Ascending aorta (tissue), 2 donors: Measurements from ENCODE around the gene FBXO21. TPM values are rescaled to one million over a fixed set of nuclear protein-coding genes. Genes with fewer than 3 reads are reported as not detected.
"Not testable (repeated sequence)": the region's sequence is repeated elsewhere in the genome, so short reads cannot be mapped to it uniquely, and the experiment has no call there.

ENCODE experiments used
- DNase-seq, 2 donors: peaks; one replicate each; pipeline ENCODE4 v3.0.0-alpha.2; 2019; ENCODE audit warnings: low spot score in 2 of 2
- H3K27ac ChIP-seq, 2 donors: fragments of 200-600 bp; sonication (generic); one replicate each; pipeline ENCODE4 v1.5.1; 2016 to 2017; ENCODE audit warnings: mild to moderate bottlenecking in 1 of 2
- H3K27me3 ChIP-seq: fragments of 200-600 bp; sonication (generic); one replicate; pipeline ENCODE4 v1.5.1; 2017
- H3K36me3 ChIP-seq, 2 donors: fragments of 200-600 bp; sonication (generic); one replicate each; pipeline ENCODE4 v1.5.1; 2016
- H3K4me1 ChIP-seq, 2 donors: fragments of 200-600 bp; sonication (generic); one replicate each; pipeline ENCODE4 v1.5.1; 2016 to 2017; ENCODE audit warnings: mild to moderate bottlenecking in 1 of 2
- H3K4me3 ChIP-seq, 2 donors: fragments of 200-600 bp; sonication (generic); one replicate each; pipeline ENCODE4 v1.5.1; 2016 to 2017; ENCODE audit warnings: mild to moderate bottlenecking in 1 of 2
- H3K9me3 ChIP-seq, 2 donors: fragments of 200-600 bp; sonication (generic); one replicate each; pipeline ENCODE4 v1.5.1; 2016
- intact Hi-C: fragments of 100-400 bp; cut with DNase I; formaldehyde crosslinking; loops from one replicate; pipeline ENCODE4 v1.15.1; 2023
- total RNA-seq: library from RNA; depleted of rRNA; stranded (reverse); fragments of >200 nt; gene quantifications from one replicate; pipeline ENCODE4 v1.1.0, GENCODE V29; 2016
- TF ChIP-seq, protein P1 (sequence below), 3 experiments: fragments of 200-600 bp in 2 of 3; fragments of 450-650 bp in 1 of 3; sonication (generic) in 2 of 3; IDR thresholded peaks; one replicate each; pipeline ENCODE4 v1.5.1; 2016 to 2019; ENCODE audit warnings: antibody characterized with exemption in 3 of 3, mild to moderate bottlenecking in 1 of 3, moderate library complexity in 1 of 3

FBXO21 gene
- total RNA-seq, 1 donor from 2014 or later = 35.9 TPM

DNA sequence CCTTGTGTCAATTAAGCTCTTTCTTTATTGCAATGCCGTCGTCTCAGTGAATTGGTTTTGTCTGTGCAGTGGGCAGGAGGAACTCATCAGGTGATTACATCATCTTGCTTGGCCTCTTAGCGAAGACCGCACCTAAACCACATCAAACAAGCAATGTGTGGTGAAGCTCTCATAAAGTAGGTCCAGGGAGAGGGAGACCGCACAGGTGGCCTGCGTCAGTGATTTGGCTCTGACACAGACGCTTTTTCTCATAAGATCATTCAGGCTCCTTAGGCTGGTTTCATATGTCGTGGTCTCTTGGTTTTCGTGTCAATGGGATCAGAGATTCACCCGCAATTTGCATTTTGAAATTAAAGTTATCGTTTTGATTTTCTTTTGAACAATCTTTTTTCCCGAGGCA lies 84.4 kb downstream of the FBXO21 start:
- Histone ChIP-seq H3K9me3 (no peaks in the 10 kb centered on the region), H3K27me3 (no peaks in the 10 kb centered on the region), H3K36me3 (no peaks in the 10 kb centered on the region), H3K4me3 (no peak overlapping the region), H3K4me1 (no peaks in the 10 kb centered on the region), H3K27ac (no peak overlapping the region)
- intact Hi-C loops = no loop called here
- TF ChIP-seq, protein P1, sequence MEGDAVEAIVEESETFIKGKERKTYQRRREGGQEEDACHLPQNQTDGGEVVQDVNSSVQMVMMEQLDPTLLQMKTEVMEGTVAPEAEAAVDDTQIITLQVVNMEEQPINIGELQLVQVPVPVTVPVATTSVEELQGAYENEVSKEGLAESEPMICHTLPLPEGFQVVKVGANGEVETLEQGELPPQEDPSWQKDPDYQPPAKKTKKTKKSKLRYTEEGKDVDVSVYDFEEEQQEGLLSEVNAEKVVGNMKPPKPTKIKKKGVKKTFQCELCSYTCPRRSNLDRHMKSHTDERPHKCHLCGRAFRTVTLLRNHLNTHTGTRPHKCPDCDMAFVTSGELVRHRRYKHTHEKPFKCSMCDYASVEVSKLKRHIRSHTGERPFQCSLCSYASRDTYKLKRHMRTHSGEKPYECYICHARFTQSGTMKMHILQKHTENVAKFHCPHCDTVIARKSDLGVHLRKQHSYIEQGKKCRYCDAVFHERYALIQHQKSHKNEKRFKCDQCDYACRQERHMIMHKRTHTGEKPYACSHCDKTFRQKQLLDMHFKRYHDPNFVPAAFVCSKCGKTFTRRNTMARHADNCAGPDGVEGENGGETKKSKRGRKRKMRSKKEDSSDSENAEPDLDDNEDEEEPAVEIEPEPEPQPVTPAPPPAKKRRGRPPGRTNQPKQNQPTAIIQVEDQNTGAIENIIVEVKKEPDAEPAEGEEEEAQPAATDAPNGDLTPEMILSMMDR (IDR thresholded peaks at IDR 0.05) = no peak
- DNase-seq = no peak

DNA sequence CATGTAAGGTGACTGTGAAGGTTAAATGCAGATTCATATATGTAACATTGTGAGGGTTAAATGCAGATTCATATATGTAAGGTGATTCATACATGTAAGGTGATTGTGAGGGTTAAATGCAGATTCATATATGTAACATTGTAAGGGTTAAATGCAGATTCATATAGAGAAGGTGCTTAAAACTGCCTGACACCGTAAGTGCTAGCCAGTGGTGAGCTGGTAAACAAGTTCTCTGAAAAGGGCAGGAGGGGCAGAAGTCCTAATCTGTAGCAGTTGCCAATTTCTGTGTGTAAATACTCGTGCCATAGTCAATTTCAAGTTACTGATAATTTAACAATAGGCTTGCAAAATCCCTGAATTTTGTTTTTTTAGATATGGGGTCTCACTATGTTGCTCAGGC lies 86.3 kb downstream of the FBXO21 start:
- H3K4me1 ChIP-seq, DNase-seq, H3K27me3 ChIP-seq, intact Hi-C loops, H3K4me3 ChIP-seq, H3K36me3 ChIP-seq, H3K27ac ChIP-seq, H3K9me3 ChIP-seq: not testable (repeated sequence)

DNA sequence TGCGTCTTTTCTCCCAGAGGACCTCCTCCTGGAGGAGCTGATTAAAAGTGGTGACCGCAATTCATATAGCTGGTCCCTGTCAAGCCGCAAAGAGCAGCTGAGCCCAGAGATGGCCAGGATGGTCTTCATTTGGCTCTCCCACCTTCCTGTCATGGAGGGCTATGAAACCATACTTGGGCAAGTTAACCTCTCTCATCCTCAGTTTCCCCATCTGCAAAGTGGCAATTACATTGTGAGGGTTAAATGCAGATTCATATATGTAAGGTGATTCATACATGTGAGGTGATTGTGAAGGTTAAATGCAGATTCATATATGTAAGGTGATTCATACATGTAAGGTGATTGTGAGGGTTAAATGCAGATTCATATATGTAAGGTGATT lies 87.5 kb downstream of the FBXO21 start:
- H3K27me3 ChIP-seq = peaks cover 16% of the 10 kb centered on the region
- no peak overlapping the region for H3K27ac ChIP-seq
- TF ChIP-seq, protein P1 (IDR thresholded peaks at IDR 0.05) = no peak
- H3K9me3 ChIP-seq = no peaks in the 10 kb centered on the region
- no peak overlapping the region for H3K4me3 ChIP-seq
- H3K36me3 ChIP-seq = no peaks in the 10 kb centered on the region
- peaks cover 6 to 10% of the 10 kb centered on the region in 2 donors for H3K4me1 ChIP-seq
- intact Hi-C loops = no loop called here
- DNase-seq = no peak

DNA sequence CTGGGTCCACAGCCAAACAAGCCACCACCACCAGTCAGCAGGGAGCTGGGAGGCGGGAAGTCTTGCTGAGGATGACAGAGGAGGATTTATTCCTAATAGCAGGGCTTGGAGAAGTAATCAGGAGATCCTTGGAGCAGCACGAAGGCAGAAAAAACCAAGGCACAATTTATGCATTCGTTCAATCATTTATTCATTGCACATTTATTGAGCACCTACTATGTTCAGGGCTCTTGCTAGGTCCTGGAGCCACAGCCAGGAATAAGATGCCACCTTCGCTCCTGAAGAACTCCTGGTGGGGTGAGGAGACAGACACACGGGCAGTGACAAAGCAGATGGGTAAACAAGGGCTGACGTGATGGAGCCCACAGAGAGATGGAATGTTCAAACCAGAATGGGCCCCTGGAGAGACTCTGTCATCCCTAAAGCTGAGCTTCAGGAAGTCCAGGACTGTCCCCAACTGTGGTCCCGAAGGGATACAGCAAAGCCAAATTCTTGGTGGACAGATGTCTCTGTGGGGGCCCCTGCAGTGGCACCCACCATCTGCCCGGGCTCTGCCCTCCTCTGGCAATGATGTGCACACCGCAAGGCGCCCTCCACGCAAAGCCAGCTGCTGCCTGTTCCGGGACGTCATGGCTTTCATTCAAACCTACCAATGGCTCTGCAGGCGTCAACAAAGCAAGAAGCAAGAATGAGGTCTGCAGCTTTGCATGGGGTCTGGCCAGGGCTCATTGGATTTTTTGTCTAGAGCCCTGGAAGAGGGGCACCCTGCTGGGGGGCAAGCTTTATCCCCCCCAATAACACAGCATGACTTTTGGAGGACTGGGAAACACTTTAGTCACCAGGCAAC lies 88.1 kb downstream of the FBXO21 start:
- intact Hi-C loops = no loop called here
- H3K4me1 ChIP-seq = peaks cover 6 to 10% of the 10 kb centered on the region in 2 donors
- peaks cover 16% of the 10 kb centered on the region for H3K27me3 ChIP-seq

DNA sequence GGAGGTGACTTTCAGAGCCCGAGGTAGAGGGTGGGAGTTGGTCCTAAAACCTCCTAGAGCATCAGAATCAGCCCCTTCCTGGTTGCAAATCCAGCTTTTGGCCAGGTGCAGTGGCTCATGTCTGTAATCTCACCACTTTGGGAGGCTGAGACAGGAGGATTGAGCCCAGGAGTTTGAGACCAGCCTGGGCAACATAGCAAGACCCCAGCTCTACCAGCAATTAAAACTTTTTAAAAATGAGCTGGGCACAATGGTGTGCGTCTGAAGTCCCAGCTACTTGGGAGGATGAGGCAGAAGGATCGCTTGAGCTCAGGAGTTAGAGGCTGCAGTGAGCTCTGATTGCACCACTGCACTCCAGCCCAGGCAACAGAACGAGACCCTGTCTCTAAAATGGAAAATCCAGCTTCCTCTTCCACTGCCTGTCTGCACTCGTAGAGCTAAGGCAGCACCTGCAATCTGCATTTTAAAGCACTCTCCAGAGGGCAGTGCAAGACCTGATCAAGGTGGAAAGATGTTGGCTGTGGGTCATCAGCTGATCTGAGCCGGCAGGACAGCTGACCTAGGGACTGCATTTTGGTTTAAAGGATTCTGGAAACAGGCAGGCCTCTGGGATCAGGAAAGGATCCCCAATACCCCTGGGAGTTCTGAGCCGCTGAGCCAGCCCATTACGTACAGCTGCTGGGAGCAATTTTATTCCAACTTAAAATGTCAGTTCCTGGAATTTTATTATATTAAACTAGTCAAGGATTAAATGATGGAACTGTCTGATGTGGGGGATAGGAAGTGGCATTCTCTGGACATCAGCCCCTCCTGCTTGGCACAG lies 89.2 kb downstream of the FBXO21 start:
- intact Hi-C loops = no loop called here
- no peak overlapping the region for H3K4me3 ChIP-seq
- no peaks in the 10 kb centered on the region for H3K9me3 ChIP-seq
- no peaks in the 10 kb centered on the region for H3K36me3 ChIP-seq
- H3K4me1 ChIP-seq = peaks cover 6 to 10% of the 10 kb centered on the region in 2 donors
- H3K27me3 ChIP-seq = peaks cover 16% of the 10 kb centered on the region
- no peak overlapping the region for H3K27ac ChIP-seq
- TF ChIP-seq, protein P1 (IDR thresholded peaks at IDR 0.05) = no peak
- no peak for DNase-seq

More for the DNA sequence above, 88.1 kb downstream of the FBXO21 start:
- Histone ChIP-seq H3K27ac (no peak overlapping the region), H3K36me3 (no peaks in the 10 kb centered on the region), H3K9me3 (no peaks in the 10 kb centered on the region), H3K4me3 (no peak overlapping the region)
- DNase-seq = no peak
- TF ChIP-seq, protein P1 (IDR thresholded peaks at IDR 0.05) = no peak

DNA sequence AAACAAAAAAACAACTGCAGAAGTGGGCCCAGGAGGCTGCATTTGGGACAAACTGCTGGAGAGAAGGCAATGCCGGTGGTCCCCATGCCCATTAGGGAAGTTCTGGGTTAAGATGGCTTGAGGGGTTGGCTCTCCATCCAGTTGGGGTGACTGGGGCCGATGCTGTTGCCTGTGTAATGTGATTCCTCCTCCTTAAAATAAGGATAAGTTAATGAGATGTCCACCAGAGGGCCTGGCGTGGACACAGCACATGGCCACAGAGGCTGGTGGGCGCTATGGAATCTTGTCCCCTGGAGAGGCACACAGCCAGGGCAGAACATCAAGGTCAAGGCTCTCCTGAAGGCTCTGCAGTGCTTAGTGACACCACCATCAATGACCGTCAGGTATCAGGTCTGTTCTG lies 90.0 kb downstream of the FBXO21 start:
- no peak overlapping the region for H3K4me3 ChIP-seq
- no peaks in the 10 kb centered on the region for H3K36me3 ChIP-seq
- H3K27ac ChIP-seq = no peak overlapping the region
- TF ChIP-seq, protein P1 (IDR thresholded peaks at IDR 0.05) = no peak
- no peak for DNase-seq
- peaks cover 6 to 10% of the 10 kb centered on the region in 2 donors for H3K4me1 ChIP-seq
- H3K27me3 ChIP-seq = peaks cover 16% of the 10 kb centered on the region
- intact Hi-C loops = no loop called here
- no peaks in the 10 kb centered on the region for H3K9me3 ChIP-seq
